Nephron progenitor cell (in vitro differentiated cells): ENCODE results near the gene RYR3.

Experiments
- DNase-seq: peaks from one replicate; pipeline ENCODE4 v3.0.0; 2021
- H3K27ac Mint-ChIP-seq: 2 replicates; pipeline ENCODE4 v1.8.0; 2021; ENCODE audit warnings: mild to moderate bottlenecking, moderate library complexity, mixed read lengths
- H3K27me3 Mint-ChIP-seq: 2 replicates; pipeline ENCODE4 v1.8.0; 2021; ENCODE audit warnings: mild to moderate bottlenecking, low read depth, mixed read lengths; ENCODE audit not compliant: poor library complexity
- H3K36me3 Mint-ChIP-seq: 2 replicates; pipeline ENCODE4 v1.8.0; 2021; ENCODE audit warnings: low read depth, mixed read lengths
- H3K4me1 Mint-ChIP-seq: 2 replicates; pipeline ENCODE4 v1.8.0; 2021; ENCODE audit warnings: mixed read lengths
- H3K4me3 Mint-ChIP-seq: 2 replicates; pipeline ENCODE4 v1.8.0; 2021; ENCODE audit warnings: mild to moderate bottlenecking, moderate library complexity, mixed read lengths
- H3K9me3 Mint-ChIP-seq: 2 replicates; pipeline ENCODE4 v1.8.0; 2021; ENCODE audit warnings: mild to moderate bottlenecking, moderate library complexity, mixed read lengths
- CTCF ChIP-seq: fragments of 200-600 bp; sonication (generic); IDR thresholded peaks from 2 replicates; pipeline ENCODE4 v1.5.0; 2021; ENCODE audit warnings: antibody characterized with exemption

RYR3 gene

GRCh38 chr15:33773969-33774368, 463.2 kb downstream of the RYR3 start:
- H3K9me3 Mint-ChIP-seq: peaks cover 3% of the 10 kb centered on the region
- no peak overlapping the region for H3K4me3 Mint-ChIP-seq
- H3K4me1 Mint-ChIP-seq: peaks cover 16% of the 10 kb centered on the region
- no peak for DNase-seq
- no peak for TF ChIP-seq CTCF
- no peak overlapping the region for H3K27ac Mint-ChIP-seq
- H3K27me3 Mint-ChIP-seq: peaks cover 3% of the 10 kb centered on the region
- H3K36me3 Mint-ChIP-seq: no peaks in the 10 kb centered on the region

- TF ChIP-seq CTCF: no peak
- H3K9me3 Mint-ChIP-seq: peaks cover 3% of the 10 kb centered on the region
- H3K4me1 Mint-ChIP-seq: peaks cover 45% of the 10 kb centered on the region
- no peaks in the 10 kb centered on the region for H3K27me3 Mint-ChIP-seq
- no peak for DNase-seq
- no peaks in the 10 kb centered on the region for H3K36me3 Mint-ChIP-seq
- no peak overlapping the region for H3K4me3 Mint-ChIP-seq
- H3K27ac Mint-ChIP-seq: no peak overlapping the region
Observed at GRCh38 chr15:33778852-33779251, 468.1 kb downstream of the RYR3 start.

GRCh38 chr15:33780011-33780768, 469.4 kb downstream of the RYR3 start:
- no peak for TF ChIP-seq CTCF
- Mint-ChIP-seq H3K9me3 (peaks cover 3% of the 10 kb centered on the region), H3K27me3 (no peaks in the 10 kb centered on the region), H3K27ac (no peak overlapping the region), H3K36me3 (no peaks in the 10 kb centered on the region), H3K4me3 (no peak overlapping the region), H3K4me1 (peaks cover 47% of the 10 kb centered on the region)
- no peak for DNase-seq

GRCh38 chr15:33782966-33783365, 472.2 kb downstream of the RYR3 start:
- H3K4me1 Mint-ChIP-seq: peaks cover 56% of the 10 kb centered on the region
- DNase-seq: no peak
- TF ChIP-seq CTCF: no peak
- H3K9me3 Mint-ChIP-seq: peaks cover 3% of the 10 kb centered on the region
- H3K36me3 Mint-ChIP-seq: no peaks in the 10 kb centered on the region
- no peak overlapping the region for H3K4me3 Mint-ChIP-seq
- peaks cover 4% of the 10 kb centered on the region for H3K27me3 Mint-ChIP-seq
- H3K27ac Mint-ChIP-seq: no peak overlapping the region

- TF ChIP-seq CTCF: no peak
- no peaks in the 10 kb centered on the region for H3K9me3 Mint-ChIP-seq
- no peaks in the 10 kb centered on the region for H3K36me3 Mint-ChIP-seq
Observed at GRCh38 chr15:33785366-33785765, 474.6 kb downstream of the RYR3 start.

More at GRCh38 chr15:33785366-33785765, 474.6 kb downstream of the RYR3 start:
- no peak overlapping the region for H3K4me3 Mint-ChIP-seq
- peaks cover 4% of the 10 kb centered on the region for H3K27me3 Mint-ChIP-seq
- H3K27ac Mint-ChIP-seq: no peak overlapping the region
- peaks cover 54% of the 10 kb centered on the region for H3K4me1 Mint-ChIP-seq
- no peak for DNase-seq
